GM23338 (cell line): ENCODE results near the gene MICAL3. TPM values are rescaled to one million over a fixed set of nuclear protein-coding genes. Genes with fewer than 3 reads are reported as not detected.

Experiments
- CREB1 ChIP-seq: fragments of 250-450 bp; sonication (Bioruptor Pico); IDR thresholded peaks from 2 replicates; pipeline ENCODE4 v1.5.0; 2020; ENCODE audit warnings: low read depth, mild to moderate bottlenecking, moderate library complexity
- CTCF ChIP-seq, 2 experiments: fragments of 200-600 bp in 1 of 2; sonication (generic) in 1 of 2; conservative IDR thresholded peaks; 2 replicates each; pipeline versions ENCODE4 v1.5.1 to v1.6.1; 2016 to 2017; ENCODE audit warnings: antibody characterized with exemption in 2 of 2, low read depth in 2 of 2, mild to moderate bottlenecking in 2 of 2, moderate library complexity in 1 of 2
- POLR2AphosphoS5 ChIP-seq: IDR thresholded peaks from 2 replicates; pipeline ENCODE4 v1.6.1; 2016; ENCODE audit warnings: antibody characterized with exemption, low read depth
- STAT1 ChIP-seq: IDR thresholded peaks from one replicate; pipeline ENCODE4 v1.6.1; 2016; ENCODE audit warnings: antibody characterized with exemption; ENCODE audit not compliant: unreplicated experiment
- polyA plus RNA-seq: library from polyadenylated mRNA; unstranded; fragments of >200 nt; fragmentation: Nextera tagmentation; extraction: Ambion mirVana; gene quantifications from 2 replicates; pipeline ENCODE4 v1.2.1, GENCODE V29; 2016
- total RNA-seq: library from RNA; depleted of rRNA; stranded (reverse); fragments of >200 nt; shearing (Covaris generic); gene quantifications from 2 replicates; pipeline ENCODE4 v1.2.3, GENCODE V29; 2014
- TF ChIP-seq, protein P1 (sequence below): fragments of 250-450 bp; sonication (Bioruptor Pico); IDR thresholded peaks from 2 replicates; pipeline ENCODE4 v1.5.0; 2020; ENCODE audit warnings: mild to moderate bottlenecking, moderate library complexity

MICAL3 gene
- total and polyA plus RNA-seq, 2 experiments from 2014 or later, result 10.1 to 33.9 TPM

GRCh38 chr22:17795661-17796548 is 228.5 kb downstream of the MICAL3 start (continued):
- TF ChIP-seq, protein P1, sequence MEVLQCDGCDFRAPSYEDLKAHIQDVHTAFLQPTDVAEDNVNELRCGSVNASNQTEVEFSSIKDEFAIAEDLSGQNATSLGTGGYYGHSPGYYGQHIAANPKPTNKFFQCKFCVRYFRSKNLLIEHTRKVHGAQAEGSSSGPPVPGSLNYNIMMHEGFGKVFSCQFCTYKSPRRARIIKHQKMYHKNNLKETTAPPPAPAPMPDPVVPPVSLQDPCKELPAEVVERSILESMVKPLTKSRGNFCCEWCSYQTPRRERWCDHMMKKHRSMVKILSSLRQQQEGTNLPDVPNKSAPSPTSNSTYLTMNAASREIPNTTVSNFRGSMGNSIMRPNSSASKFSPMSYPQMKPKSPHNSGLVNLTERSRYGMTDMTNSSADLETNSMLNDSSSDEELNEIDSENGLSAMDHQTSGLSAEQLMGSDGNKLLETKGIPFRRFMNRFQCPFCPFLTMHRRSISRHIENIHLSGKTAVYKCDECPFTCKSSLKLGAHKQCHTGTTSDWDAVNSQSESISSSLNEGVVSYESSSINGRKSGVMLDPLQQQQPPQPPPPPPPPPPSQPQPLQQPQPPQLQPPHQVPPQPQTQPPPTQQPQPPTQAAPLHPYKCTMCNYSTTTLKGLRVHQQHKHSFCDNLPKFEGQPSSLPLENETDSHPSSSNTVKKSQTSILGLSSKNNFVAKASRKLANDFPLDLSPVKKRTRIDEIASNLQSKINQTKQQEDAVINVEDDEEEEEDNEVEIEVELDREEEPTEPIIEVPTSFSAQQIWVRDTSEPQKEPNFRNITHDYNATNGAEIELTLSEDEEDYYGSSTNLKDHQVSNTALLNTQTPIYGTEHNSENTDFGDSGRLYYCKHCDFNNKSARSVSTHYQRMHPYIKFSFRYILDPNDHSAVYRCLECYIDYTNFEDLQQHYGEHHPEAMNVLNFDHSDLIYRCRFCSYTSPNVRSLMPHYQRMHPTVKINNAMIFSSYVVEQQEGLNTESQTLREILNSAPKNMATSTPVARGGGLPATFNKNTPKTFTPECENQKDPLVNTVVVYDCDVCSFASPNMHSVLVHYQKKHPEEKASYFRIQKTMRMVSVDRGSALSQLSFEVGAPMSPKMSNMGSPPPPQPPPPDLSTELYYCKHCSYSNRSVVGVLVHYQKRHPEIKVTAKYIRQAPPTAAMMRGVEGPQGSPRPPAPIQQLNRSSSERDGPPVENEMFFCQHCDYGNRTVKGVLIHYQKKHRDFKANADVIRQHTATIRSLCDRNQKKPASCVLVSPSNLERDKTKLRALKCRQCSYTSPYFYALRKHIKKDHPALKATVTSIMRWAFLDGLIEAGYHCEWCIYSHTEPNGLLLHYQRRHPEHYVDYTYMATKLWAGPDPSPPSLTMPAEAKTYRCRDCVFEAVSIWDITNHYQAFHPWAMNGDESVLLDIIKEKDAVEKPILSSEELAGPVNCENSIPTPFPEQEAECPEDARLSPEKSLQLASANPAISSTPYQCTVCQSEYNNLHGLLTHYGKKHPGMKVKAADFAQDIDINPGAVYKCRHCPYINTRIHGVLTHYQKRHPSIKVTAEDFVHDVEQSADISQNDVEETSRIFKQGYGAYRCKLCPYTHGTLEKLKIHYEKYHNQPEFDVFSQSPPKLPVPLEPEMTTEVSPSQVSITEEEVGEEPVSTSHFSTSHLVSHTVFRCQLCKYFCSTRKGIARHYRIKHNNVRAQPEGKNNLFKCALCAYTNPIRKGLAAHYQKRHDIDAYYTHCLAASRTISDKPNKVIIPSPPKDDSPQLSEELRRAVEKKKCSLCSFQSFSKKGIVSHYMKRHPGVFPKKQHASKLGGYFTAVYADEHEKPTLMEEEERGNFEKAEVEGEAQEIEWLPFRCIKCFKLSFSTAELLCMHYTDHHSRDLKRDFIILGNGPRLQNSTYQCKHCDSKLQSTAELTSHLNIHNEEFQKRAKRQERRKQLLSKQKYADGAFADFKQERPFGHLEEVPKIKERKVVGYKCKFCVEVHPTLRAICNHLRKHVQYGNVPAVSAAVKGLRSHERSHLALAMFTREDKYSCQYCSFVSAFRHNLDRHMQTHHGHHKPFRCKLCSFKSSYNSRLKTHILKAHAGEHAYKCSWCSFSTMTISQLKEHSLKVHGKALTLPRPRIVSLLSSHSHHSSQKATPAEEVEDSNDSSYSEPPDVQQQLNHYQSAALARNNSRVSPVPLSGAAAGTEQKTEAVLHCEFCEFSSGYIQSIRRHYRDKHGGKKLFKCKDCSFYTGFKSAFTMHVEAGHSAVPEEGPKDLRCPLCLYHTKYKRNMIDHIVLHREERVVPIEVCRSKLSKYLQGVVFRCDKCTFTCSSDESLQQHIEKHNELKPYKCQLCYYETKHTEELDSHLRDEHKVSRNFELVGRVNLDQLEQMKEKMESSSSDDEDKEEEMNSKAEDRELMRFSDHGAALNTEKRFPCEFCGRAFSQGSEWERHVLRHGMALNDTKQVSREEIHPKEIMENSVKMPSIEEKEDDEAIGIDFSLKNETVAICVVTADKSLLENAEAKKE (CRISPR knock-in tag), result no peak
- no peak for TF ChIP-seq CREB1 (CRISPR knock-in tag)
- no peak for TF ChIP-seq POLR2AphosphoS5
- no peak for TF ChIP-seq STAT1
- TF ChIP-seq CTCF (conservative IDR thresholded peaks at IDR 0.05; ENCODE audit: low read depth in 2 of 2), result no peak
